Neural cell (in vitro differentiated cells): Measurements from ENCODE around the gene ZDHHC3.

Source experiments
- EP300 ChIP-seq: fragments of 450-650 bp; conservative IDR thresholded peaks from 2 replicates; pipeline ENCODE4 v1.6.1; 2014; ENCODE audit warnings: antibody characterized with exemption, mild to moderate bottlenecking, moderate library complexity; ENCODE audit not compliant: poor library complexity, severe bottlenecking
- POLR2AphosphoS5 ChIP-seq: IDR thresholded peaks from 2 replicates; pipeline ENCODE4 v1.6.1; 2012
- REST ChIP-seq: IDR thresholded peaks from 2 replicates; pipeline ENCODE4 v1.6.1; 2012; ENCODE audit warnings: borderline replicate concordance
- SMC3 ChIP-seq: fragments of 450-650 bp; conservative IDR thresholded peaks from 2 replicates; pipeline ENCODE4 v1.6.1; 2014; ENCODE audit warnings: antibody characterized with exemption, mild to moderate bottlenecking, moderate library complexity; ENCODE audit not compliant: poor library complexity
- TF ChIP-seq, protein P1 (sequence below): fragments of 450-650 bp; IDR thresholded peaks from 2 replicates; pipeline ENCODE4 v1.5.1; 2014; ENCODE audit warnings: antibody characterized with exemption, mild to moderate bottlenecking, moderate library complexity; ENCODE audit not compliant: poor library complexity, severe bottlenecking

GRCh38 chr3:44914936-44915335 is 61.0 kb downstream of the ZDHHC3 start:
- TF ChIP-seq, protein P1, sequence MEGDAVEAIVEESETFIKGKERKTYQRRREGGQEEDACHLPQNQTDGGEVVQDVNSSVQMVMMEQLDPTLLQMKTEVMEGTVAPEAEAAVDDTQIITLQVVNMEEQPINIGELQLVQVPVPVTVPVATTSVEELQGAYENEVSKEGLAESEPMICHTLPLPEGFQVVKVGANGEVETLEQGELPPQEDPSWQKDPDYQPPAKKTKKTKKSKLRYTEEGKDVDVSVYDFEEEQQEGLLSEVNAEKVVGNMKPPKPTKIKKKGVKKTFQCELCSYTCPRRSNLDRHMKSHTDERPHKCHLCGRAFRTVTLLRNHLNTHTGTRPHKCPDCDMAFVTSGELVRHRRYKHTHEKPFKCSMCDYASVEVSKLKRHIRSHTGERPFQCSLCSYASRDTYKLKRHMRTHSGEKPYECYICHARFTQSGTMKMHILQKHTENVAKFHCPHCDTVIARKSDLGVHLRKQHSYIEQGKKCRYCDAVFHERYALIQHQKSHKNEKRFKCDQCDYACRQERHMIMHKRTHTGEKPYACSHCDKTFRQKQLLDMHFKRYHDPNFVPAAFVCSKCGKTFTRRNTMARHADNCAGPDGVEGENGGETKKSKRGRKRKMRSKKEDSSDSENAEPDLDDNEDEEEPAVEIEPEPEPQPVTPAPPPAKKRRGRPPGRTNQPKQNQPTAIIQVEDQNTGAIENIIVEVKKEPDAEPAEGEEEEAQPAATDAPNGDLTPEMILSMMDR, result no peak
- TF ChIP-seq SMC3 (no peak), EP300 (no peak), POLR2AphosphoS5 (no peak), REST (no peak)
